H1 (cell line): ENCODE results near the gene PACS1. TPM values are rescaled to one million over a fixed set of nuclear protein-coding genes. Genes with fewer than 3 reads are reported as not detected.

Experiments used
- BACH1 ChIP-seq: IDR thresholded peaks from 2 replicates; pipeline ENCODE4 v1.6.1; 2012; ENCODE audit warnings: low read length, improper control_type of control experiment
- RXRA ChIP-seq: IDR thresholded peaks from 2 replicates; pipeline ENCODE4 v1.6.1; 2011; ENCODE audit warnings: low read depth, mild to moderate bottlenecking, low read length, moderate library complexity; ENCODE audit not compliant: insufficient read depth
- polyA plus RNA-seq, 7 experiments: library from polyadenylated mRNA; depleted of rRNA in 3 of 7; stranded (reverse) in 5 of 7; unstranded in 2 of 7; fragments of >200 nt in 5 of 7; fragments of 200-250 nt in 2 of 7; gene quantifications; 1 replicate in 5 of 7; 2 replicates in 1 of 7; 4 replicates in 1 of 7; pipeline versions ENCODE4 v1.2.1 to v1.2.3, GENCODE V29; 2011 to 2013; ENCODE audit warnings: missing spikeins in 2 of 7, mixed read lengths in 2 of 7
- total RNA-seq: library from RNA; stranded (reverse); fragmentation: NEBNext Ultra II Directional; extraction: Animal tissue kit (Norgen Biotek cat#: 25700); gene quantifications from 2 replicates; pipeline ENCODE4 v1.2.1, GENCODE V29; 2021
- TF ChIP-seq, protein P1 (sequence below): IDR thresholded peaks from 2 replicates; pipeline ENCODE4 v1.6.1; 2011; ENCODE audit warnings: low read length, improper control_type of control experiment

The PACS1 gene
- total and polyA plus RNA-seq, 2 of the 8 experiments (the other 6 are each of a cell fraction or from before 2014, with no cell fraction given): 11.5 to 36.0 TPM

DNA sequence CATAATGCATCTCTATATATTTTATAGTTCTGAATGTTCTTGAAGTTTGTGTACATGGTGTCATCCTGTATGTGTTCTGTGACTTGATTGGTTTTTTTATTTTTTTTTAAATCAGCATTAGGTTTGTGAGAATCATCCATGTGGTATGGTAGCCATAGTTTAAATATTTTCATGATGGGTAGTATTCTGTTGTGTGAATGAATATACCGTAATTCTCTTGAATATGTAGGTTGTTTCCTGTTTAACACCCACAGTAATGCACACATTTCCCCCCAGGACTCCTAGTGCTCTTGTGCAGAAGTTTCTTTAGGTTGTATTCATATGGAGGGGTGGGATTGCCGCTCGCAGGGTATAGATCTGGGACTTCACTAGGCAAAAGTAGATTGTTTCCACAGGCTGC lies 2.0 kb downstream of the PACS1 start (continued):
- TF ChIP-seq, protein P1, sequence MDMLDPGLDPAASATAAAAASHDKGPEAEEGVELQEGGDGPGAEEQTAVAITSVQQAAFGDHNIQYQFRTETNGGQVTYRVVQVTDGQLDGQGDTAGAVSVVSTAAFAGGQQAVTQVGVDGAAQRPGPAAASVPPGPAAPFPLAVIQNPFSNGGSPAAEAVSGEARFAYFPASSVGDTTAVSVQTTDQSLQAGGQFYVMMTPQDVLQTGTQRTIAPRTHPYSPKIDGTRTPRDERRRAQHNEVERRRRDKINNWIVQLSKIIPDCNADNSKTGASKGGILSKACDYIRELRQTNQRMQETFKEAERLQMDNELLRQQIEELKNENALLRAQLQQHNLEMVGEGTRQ: no peak
- no peak for TF ChIP-seq RXRA
- TF ChIP-seq BACH1: no peak
- TF ChIP-seq, all 59 proteins: peak for 0
